ENCODE measurements around the gene KCTD15.

The KCTD15 gene

DNA sequence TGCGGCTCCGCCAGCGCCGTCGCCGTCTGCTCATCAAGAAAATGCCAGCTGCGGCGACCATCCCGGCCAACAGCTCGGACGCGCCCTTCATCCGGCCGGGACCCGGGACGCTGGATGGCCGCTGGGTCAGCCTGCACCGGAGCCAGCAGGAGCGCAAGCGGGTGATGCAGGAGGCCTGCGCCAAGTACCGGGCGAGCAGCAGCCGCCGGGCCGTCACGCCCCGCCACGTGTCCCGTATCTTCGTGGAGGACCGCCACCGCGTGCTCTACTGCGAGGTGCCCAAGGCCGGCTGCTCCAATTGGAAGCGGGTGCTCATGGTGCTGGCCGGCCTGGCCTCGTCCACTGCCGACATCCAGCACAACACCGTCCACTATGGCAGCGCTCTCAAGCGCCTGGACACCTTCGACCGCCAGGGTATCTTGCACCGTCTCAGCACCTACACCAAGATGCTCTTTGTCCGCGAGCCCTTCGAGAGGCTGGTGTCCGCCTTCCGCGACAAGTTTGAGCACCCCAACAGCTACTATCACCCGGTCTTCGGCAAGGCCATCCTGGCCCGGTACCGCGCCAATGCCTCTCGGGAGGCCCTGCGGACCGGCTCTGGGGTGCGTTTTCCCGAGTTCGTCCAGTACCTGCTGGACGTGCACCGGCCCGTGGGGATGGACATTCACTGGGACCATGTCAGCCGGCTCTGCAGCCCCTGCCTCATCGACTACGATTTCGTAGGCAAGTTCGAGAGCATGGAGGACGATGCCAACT, 24.4 kb upstream of the KCTD15 start:
- Histone ChIP-seq H3K4me3 (ENCODE audit: extremely low read depth, insufficient read depth, low read length, poor library complexity, severe bottlenecking) (no peak overlapping the region), H3K4me1 (ENCODE audit: control insufficient read depth, insufficient read depth, low read length, poor library complexity, severe bottlenecking) (no peaks in the 10 kb centered on the region), H3K9me3 (ENCODE audit: control insufficient read depth, low read length) (no peaks in the 10 kb centered on the region), H3K27ac (ENCODE audit: low read depth, low read length, severe bottlenecking) (no peak overlapping the region), H3K36me3 (ENCODE audit: control insufficient read depth, insufficient read depth, low read length) (no peaks in the 10 kb centered on the region)
- WGBS, 2 experiments (ENCODE audit: insufficient coverage in 2 of 2), result 93 to 95% methylated on average over 72 of the region's 72 CpGs

DNA sequence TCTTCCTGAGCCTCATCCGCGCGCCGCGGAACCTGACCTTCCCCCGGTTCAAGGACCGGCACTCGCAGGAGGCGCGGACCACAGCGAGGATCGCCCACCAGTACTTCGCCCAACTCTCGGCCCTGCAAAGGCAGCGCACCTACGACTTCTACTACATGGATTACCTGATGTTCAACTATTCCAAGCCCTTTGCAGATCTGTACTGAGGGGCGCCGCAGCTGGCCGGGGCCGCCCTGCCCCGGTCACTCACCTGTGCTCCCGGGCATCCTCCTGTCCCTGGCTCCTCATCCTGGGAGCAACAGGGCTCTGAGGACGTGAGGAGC, 23.9 kb upstream of the KCTD15 start:
- Histone ChIP-seq H3K4me3 (ENCODE audit: extremely low read depth, insufficient read depth, low read length, poor library complexity, severe bottlenecking) (no peak overlapping the region), H3K9me3 (ENCODE audit: control insufficient read depth, low read length) (no peaks in the 10 kb centered on the region), H3K4me1 (ENCODE audit: control insufficient read depth, insufficient read depth, low read length, poor library complexity, severe bottlenecking) (no peaks in the 10 kb centered on the region), H3K27ac (ENCODE audit: low read depth, low read length, severe bottlenecking) (no peak overlapping the region), H3K36me3 (ENCODE audit: control insufficient read depth, insufficient read depth, low read length) (no peaks in the 10 kb centered on the region)
- WGBS, 2 experiments (ENCODE audit: insufficient coverage in 2 of 2), result 93 to 96% methylated on average over 23 of the region's 23 CpGs

DNA sequence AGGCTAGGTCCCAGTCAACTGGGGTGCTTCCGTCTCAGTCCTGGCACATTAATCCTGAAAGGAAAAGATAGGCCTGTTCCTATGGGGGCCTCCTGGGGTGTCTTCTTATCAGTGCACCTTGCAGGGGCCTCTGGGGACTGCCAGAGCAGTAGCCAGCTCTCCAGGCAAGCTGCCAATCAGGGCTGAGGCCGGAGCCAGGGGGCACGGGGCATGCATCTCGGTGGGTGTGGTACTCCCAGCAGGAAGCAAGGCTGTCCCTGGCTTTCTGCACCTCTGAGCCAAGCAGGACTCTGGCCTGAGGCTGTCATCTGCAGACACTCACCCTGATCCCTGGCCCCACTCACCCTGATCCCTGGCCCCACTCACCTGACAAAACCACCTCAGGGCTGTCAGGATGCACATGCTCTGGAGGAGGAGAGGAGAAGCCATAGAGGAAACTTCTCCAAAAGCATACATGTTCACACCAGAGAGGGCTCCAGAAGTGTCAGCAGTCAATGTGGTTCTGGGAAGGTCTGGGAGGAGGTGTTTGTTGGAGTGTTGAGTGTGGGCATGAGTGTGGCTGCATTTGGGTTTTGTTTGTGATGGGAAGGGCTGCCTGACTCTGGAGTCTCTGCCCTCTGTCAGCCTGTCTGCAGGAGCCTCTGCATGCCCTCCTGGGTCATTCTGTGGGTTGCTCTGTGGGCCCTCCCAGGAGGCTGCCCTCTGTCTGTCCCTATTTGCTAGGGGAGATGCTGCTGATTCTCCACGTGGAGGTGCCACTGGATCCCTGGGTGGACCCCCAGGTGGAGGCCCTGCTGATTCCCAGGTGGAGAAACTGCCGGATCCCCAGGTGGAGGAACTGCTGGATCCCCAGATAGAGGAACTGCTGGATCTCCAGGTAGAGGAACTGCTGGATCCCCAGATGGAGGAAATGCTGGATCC, 22.7 kb upstream of the KCTD15 start:
- H3K36me3 ChIP-seq (ENCODE audit: control insufficient read depth, insufficient read depth, low read length), result no peaks in the 10 kb centered on the region
- no peaks in the 10 kb centered on the region for H3K4me1 ChIP-seq (ENCODE audit: control insufficient read depth, insufficient read depth, low read length, poor library complexity, severe bottlenecking)
- H3K27ac ChIP-seq (ENCODE audit: low read depth, low read length, severe bottlenecking), result no peak overlapping the region
- WGBS, 2 experiments (ENCODE audit: insufficient coverage in 2 of 2), result 59 to 63% methylated on average over 6 of the region's 6 CpGs
- H3K4me3 ChIP-seq (ENCODE audit: extremely low read depth, insufficient read depth, low read length, poor library complexity, severe bottlenecking), result no peak overlapping the region
- H3K9me3 ChIP-seq (ENCODE audit: control insufficient read depth, low read length), result no peaks in the 10 kb centered on the region

DNA sequence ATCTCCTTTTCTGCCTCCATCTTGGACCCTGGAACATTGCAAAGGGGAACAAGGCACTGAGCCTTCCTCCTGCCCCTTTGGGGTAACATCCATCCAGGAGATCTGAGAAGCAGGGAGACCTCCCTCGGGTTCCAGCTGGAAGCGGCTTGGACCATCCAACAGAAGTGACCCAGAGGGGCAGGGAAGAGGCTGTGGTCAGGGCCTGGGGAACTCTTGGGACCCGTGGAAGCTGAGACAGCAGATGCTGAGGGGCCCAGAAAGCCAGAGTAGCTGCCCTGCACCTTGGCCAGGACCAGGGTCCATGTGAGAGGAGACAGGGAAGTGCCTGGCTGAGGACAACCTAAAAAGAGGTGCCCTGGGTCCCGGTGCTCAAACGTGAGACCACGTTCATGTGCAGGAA, 21.9 kb upstream of the KCTD15 start:
- Histone ChIP-seq H3K4me1 (ENCODE audit: control insufficient read depth, insufficient read depth, low read length, poor library complexity, severe bottlenecking) (no peaks in the 10 kb centered on the region), H3K4me3 (ENCODE audit: extremely low read depth, insufficient read depth, low read length, poor library complexity, severe bottlenecking) (no peak overlapping the region), H3K27ac (ENCODE audit: low read depth, low read length, severe bottlenecking) (no peak overlapping the region), H3K36me3 (ENCODE audit: control insufficient read depth, insufficient read depth, low read length) (no peaks in the 10 kb centered on the region), H3K9me3 (ENCODE audit: control insufficient read depth, low read length) (no peaks in the 10 kb centered on the region)
- 75 to 84% methylated on average over 6 of the region's 6 CpGs for WGBS, 2 experiments (ENCODE audit: insufficient coverage in 2 of 2)

DNA sequence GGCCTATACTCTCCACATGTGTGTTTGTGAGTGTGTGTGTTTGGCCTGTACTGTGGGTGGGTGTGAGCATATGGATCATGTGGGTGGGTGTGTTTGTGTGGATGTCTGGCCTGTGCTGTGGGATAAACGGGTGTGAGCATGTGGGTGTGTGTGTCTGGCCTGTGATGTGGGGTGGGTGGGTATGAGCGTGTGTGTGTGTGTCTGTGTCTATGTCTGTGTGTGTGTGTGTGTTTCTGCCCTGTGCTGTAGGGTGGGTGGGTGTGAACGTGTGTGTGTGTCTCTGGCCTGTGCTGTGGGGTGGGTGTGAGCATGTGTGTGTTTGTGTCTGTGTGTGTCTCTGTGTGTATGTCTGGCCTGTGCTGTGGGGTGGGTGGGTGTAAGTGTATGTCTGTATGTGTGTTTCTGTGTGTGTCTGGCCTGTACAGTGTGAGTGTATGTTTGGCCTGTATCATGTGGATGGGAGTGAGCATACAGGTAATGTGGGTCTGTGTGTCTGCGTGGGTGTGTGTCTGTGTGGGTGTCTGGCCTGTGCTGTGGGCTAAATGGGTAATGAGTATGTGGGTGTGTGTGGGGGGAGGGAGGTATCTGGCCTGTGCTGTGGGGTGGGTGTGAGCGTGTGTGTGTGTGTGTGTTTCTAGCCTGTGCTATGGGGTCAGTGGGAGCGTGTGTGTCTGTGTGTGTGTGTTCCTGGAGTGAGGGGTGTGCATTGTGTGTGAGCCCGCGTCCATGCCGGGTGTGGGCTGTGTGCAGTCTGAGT, 20.8 kb upstream of the KCTD15 start:
- no peaks in the 10 kb centered on the region for H3K4me1 ChIP-seq (ENCODE audit: control insufficient read depth, insufficient read depth, low read length, poor library complexity, severe bottlenecking)
- H3K4me3 ChIP-seq (ENCODE audit: extremely low read depth, insufficient read depth, low read length, poor library complexity, severe bottlenecking), result no peak overlapping the region
- no peaks in the 10 kb centered on the region for H3K36me3 ChIP-seq (ENCODE audit: control insufficient read depth, insufficient read depth, low read length)
- H3K9me3 ChIP-seq (ENCODE audit: control insufficient read depth, low read length), result no peaks in the 10 kb centered on the region
- H3K27ac ChIP-seq (ENCODE audit: low read depth, low read length, severe bottlenecking), result no peak overlapping the region
- 83 to 86% methylated on average over 5 to 9 of the region's 9 CpGs for WGBS, 2 experiments (ENCODE audit: insufficient coverage in 2 of 2)

DNA sequence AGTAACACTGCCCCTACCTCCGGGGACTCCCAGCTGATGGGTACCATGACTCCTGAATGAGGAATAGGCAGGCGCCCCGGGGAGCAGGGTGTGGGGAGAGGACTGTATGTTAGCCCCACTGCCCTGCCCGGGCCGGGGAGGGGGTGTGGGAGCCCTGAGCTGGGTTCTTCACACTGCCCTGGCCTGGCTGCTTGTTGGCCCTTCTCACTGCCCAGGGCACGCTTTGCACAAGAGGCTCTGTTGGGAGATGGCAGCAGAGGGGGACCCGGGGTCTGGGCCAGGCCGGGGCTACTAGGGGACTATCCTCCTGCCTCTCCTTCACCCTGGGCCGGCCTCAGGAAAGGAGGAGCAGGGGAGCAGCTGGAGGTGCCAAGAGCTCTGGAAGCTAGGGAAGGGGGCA, 19.3 kb upstream of the KCTD15 start:
- H3K9me3 ChIP-seq (ENCODE audit: control insufficient read depth, low read length), result no peaks in the 10 kb centered on the region
- 90 to 98% methylated on average over 6 to 8 of the region's 9 CpGs for WGBS, 2 experiments (ENCODE audit: insufficient coverage in 2 of 2)
- H3K4me3 ChIP-seq (ENCODE audit: extremely low read depth, insufficient read depth, low read length, poor library complexity, severe bottlenecking), result no peak overlapping the region
- H3K36me3 ChIP-seq (ENCODE audit: control insufficient read depth, insufficient read depth, low read length), result no peaks in the 10 kb centered on the region
- no peak overlapping the region for H3K27ac ChIP-seq (ENCODE audit: low read depth, low read length, severe bottlenecking)
- no peaks in the 10 kb centered on the region for H3K4me1 ChIP-seq (ENCODE audit: control insufficient read depth, insufficient read depth, low read length, poor library complexity, severe bottlenecking)

DNA sequence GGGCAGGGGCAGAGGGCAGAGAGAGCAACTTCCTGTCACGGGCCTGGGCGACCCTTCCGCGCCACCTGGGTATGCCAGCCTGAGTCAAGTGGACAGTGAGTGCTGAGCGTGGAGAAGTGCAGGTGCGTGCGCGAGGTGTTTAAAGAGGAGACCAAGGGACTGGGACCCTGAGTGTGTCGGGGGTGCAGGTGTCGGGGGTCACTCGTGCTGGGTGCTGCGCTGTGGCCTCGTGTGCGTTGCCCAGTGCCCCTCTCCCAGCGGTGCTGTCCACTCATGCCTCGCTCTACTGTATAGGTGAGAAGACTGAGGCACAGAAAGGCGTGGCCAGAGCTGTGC, 18.9 kb upstream of the KCTD15 start:
- H3K36me3 ChIP-seq (ENCODE audit: control insufficient read depth, insufficient read depth, low read length), result no peaks in the 10 kb centered on the region
- H3K4me3 ChIP-seq (ENCODE audit: extremely low read depth, insufficient read depth, low read length, poor library complexity, severe bottlenecking), result no peak overlapping the region
- 71% methylated on average over 16 of the region's 17 CpGs for WGBS, 2 experiments (ENCODE audit: insufficient coverage in 2 of 2)
- no peaks in the 10 kb centered on the region for H3K9me3 ChIP-seq (ENCODE audit: control insufficient read depth, low read length)
- no peaks in the 10 kb centered on the region for H3K4me1 ChIP-seq (ENCODE audit: control insufficient read depth, insufficient read depth, low read length, poor library complexity, severe bottlenecking)
- no peak overlapping the region for H3K27ac ChIP-seq (ENCODE audit: low read depth, low read length, severe bottlenecking)

DNA sequence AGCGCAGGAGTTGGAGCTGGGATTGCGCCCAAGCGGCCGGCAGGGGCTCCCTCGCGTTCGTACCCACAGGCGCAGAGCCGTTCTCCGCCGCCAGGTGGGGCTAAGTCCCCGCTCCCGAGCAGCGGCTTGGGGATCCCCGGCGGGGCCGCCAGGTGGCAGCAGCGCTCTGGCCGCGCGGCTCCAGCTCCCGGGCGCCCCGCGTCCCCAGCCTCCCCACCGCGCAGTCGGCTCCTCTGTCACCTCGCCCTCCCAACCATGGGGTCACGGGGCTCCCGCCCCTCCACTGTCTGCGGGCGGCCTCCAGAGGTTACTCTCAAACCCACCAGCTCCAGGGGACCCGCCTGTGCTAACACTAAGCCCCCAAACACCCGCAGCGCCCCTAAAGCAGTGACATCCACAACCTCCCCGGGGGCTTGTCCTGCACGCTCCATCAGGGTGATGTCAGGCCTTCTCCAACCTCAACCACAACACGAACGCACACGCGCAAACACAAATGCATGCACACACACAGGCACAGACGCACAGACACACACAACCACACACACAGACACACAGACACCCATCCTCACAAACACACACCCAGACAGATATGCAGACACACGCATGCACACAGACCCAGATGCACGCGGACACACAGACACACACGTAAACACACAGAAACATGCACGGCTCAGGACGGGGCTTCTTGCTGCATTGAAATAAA, 18.4 kb upstream of the KCTD15 start:
- 13 to 34% methylated on average over 29 to 32 of the region's 49 CpGs for WGBS, 2 experiments (ENCODE audit: insufficient coverage in 2 of 2)
- Histone ChIP-seq H3K27ac (ENCODE audit: low read depth, low read length, severe bottlenecking) (no peak overlapping the region), H3K9me3 (ENCODE audit: control insufficient read depth, low read length) (no peaks in the 10 kb centered on the region), H3K4me3 (ENCODE audit: extremely low read depth, insufficient read depth, low read length, poor library complexity, severe bottlenecking) (no peak overlapping the region), H3K4me1 (ENCODE audit: control insufficient read depth, insufficient read depth, low read length, poor library complexity, severe bottlenecking) (no peaks in the 10 kb centered on the region), H3K36me3 (ENCODE audit: control insufficient read depth, insufficient read depth, low read length) (no peaks in the 10 kb centered on the region)

DNA sequence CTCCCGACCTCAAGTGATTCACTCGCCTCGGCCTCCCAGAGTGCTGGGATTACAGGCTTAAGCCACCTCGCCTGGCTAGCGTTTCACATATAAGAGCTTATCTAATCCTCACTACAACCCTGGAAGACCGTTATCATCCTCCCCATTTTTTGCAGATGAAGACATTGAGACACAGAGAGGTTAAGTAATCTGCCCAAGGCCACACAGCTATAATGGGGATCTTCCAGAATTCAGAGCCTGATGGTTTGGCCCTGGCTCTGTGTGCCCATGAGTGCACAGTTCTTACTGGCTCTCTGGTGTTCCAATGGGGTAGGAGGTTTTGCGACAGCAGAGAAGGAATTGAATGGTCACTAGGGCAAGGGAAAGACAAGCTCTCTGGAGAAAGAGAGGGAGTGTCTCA, 16.8 kb upstream of the KCTD15 start:
- no peak overlapping the region for H3K27ac ChIP-seq (ENCODE audit: low read depth, low read length, severe bottlenecking)
- H3K36me3 ChIP-seq (ENCODE audit: control insufficient read depth, insufficient read depth, low read length), result no peaks in the 10 kb centered on the region
- H3K4me1 ChIP-seq (ENCODE audit: control insufficient read depth, insufficient read depth, low read length, poor library complexity, severe bottlenecking), result no peaks in the 10 kb centered on the region
- WGBS, 2 experiments (ENCODE audit: insufficient coverage in 2 of 2), result 91 to 98% methylated on average over 6 to 7 of the region's 7 CpGs
- H3K4me3 ChIP-seq (ENCODE audit: extremely low read depth, insufficient read depth, low read length, poor library complexity, severe bottlenecking), result no peak overlapping the region
- H3K9me3 ChIP-seq (ENCODE audit: control insufficient read depth, low read length), result no peaks in the 10 kb centered on the region

DNA sequence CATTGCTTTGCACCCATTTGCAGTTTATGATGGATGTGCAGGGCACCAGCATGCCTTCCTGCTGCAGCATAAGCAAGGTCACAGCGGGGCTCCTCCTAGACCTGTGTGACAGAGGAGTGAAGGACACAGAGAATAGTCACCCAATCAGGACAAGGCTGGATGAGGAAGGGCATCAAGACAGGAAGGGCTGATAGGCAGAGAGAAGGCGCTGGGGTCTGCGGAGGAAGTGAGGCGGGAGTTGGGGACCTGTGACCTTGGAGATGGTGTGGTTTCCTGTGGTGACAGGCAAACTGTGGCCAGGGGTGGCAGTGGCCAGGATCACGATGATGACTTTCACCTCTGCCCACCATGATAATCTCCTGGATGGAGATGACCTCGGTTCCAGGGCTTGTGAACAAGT, 16.4 kb upstream of the KCTD15 start:
- Histone ChIP-seq H3K9me3 (ENCODE audit: control insufficient read depth, low read length) (no peaks in the 10 kb centered on the region), H3K4me1 (ENCODE audit: control insufficient read depth, insufficient read depth, low read length, poor library complexity, severe bottlenecking) (no peaks in the 10 kb centered on the region), H3K4me3 (ENCODE audit: extremely low read depth, insufficient read depth, low read length, poor library complexity, severe bottlenecking) (no peak overlapping the region), H3K36me3 (ENCODE audit: control insufficient read depth, insufficient read depth, low read length) (no peaks in the 10 kb centered on the region), H3K27ac (ENCODE audit: low read depth, low read length, severe bottlenecking) (no peak overlapping the region)
- WGBS, 2 experiments (ENCODE audit: insufficient coverage in 2 of 2), result 91% methylated on average over 6 of the region's 6 CpGs

All from mesodermal cell (in vitro differentiated cells).